Measurements from ENCODE around the gene CALY.
A peak's percentile ranks its signal among the peaks of the same experiment; 100 is the strongest.

CALY gene

DNA sequence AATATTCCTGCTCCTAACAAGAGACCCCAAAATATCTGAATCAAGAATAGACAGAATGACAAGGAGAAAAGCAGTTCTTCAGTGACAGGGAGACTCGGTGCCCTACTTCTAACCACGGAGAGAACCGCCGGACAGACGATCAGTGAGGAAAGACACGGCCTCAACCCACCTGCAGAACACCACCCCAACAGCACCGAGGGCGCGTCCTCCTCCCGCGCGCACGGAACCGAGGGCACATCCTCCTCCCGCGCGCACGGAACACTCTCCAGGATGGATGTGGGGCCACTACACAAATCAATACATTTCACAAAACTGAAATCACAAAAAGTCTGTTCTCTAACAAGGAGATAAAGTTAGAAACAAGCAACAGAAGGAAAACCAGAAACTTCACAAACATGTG is 50.3 kb downstream of the CALY start:
- Histone ChIP-seq H3K27ac (ENCODE audit: extremely low read depth, low read depth, low read length) (no peak overlapping the region), H3K4me1 (ENCODE audit: control insufficient read depth, insufficient read depth, low read length) (no peaks in the 10 kb centered on the region), H3K4me3 (ENCODE audit: low read depth, low read length) (no peak overlapping the region), H3K9me3 (ENCODE audit: control insufficient read depth, insufficient read depth, low read depth, low read length) (no peaks in the 10 kb centered on the region), H3K36me3 (ENCODE audit: control insufficient read depth in 2 of 2, insufficient read depth in 1 of 2, low read length in 2 of 2) (peaks cover 16 to 88% of the 10 kb centered on the region in 2 experiments)
- POLR2A ChIA-PET = no interaction called here
- no peak for TF ChIP-seq SP3 (tag by site-specific recombination; IDR thresholded peaks at IDR 0.05)
- TF ChIP-seq IKZF3 (tag by site-specific recombination; IDR thresholded peaks at IDR 0.05) = no peak
- TF ChIP-seq, protein P1, sequence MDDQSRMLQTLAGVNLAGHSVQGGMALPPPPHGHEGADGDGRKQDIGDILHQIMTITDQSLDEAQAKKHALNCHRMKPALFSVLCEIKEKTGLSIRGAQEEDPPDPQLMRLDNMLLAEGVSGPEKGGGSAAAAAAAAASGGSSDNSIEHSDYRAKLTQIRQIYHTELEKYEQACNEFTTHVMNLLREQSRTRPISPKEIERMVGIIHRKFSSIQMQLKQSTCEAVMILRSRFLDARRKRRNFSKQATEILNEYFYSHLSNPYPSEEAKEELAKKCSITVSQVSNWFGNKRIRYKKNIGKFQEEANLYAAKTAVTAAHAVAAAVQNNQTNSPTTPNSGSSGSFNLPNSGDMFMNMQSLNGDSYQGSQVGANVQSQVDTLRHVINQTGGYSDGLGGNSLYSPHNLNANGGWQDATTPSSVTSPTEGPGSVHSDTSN (CRISPR knock-in tag; IDR thresholded peaks at IDR 0.05) = no peak
- TF ChIP-seq ZNF670 (tag by site-specific recombination; IDR thresholded peaks at IDR 0.05; ENCODE audit: low read depth) = no peak
- no peak for TF ChIP-seq ZNF274 (IDR thresholded peaks at IDR 0.05; ENCODE audit: low read length)
- no peak for TF ChIP-seq ZNF274 (tag by site-specific recombination; IDR thresholded peaks at IDR 0.05; ENCODE audit: borderline replicate concordance)
- CTCF ChIA-PET = no interaction called here

DNA sequence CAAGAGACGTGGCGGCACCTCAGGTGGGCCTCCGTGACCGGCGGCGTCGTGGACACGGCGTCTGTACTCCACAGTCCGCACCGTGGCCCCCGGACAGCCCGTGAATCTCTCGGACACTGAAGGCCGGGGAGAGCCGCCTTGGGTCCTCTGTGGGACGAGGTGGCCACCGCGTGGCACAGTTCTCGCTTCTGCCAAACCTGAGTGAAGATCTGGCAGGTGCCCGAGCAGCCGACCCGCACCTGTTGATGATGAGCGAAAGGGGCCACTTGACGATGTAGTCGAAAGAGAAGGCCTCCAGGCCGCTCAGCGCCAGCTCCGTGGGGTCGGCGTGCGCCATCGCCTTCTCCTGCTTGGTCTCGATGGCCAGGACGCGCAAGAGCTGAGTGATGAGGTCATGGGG is 51.5 kb downstream of the CALY start:
- H3K36me3 ChIP-seq (ENCODE audit: control insufficient read depth in 2 of 2, insufficient read depth in 1 of 2, low read length in 2 of 2) = peaks cover 16 to 91% of the 10 kb centered on the region in 2 experiments
- CTCF ChIA-PET = no interaction called here

DNA sequence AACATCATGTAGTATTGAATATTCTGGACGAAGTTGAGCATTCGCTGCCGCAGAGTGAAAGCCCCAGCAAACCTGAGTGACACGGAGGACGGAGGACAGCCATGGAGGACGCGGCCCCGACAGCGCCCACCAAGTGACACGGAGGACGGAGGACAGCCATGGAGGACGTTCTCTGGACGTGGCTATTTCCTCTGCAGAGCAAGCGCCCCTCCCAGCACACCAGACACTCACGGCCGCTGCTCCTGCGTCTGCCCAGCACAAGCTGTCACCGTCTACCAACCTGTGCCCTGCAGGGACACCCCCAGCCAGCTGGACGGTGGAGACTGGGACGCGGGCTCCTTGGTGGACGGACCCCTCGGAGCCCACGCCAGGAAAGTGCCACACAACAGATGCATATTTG is 52.8 kb downstream of the CALY start:
- no peaks in the 10 kb centered on the region for H3K9me3 ChIP-seq (ENCODE audit: control insufficient read depth, insufficient read depth, low read depth, low read length)
- H3K27ac ChIP-seq (ENCODE audit: extremely low read depth, low read depth, low read length) = no peak overlapping the region
- no peak overlapping the region for H3K4me3 ChIP-seq (ENCODE audit: low read depth, low read length)
- CTCF ChIA-PET = interaction anchor here (1.1 to 1.3 kb wide), 2 partner anchors 20 to 45 kb away, joined by 3 read pairs; no protein-coding TSS in a partner anchor
- no peaks in the 10 kb centered on the region for H3K4me1 ChIP-seq (ENCODE audit: control insufficient read depth, insufficient read depth, low read length)
- POLR2A ChIA-PET = no interaction called here
- TF ChIP-seq ZNF423 (tag by site-specific recombination; IDR thresholded peaks at IDR 0.05) (no peak), FEZF1 (tag by site-specific recombination; IDR thresholded peaks at IDR 0.05) (no peak), ZNF404 (tag by site-specific recombination; IDR thresholded peaks at IDR 0.05) (no peak), ZNF830 (tag by site-specific recombination; IDR thresholded peaks at IDR 0.05; ENCODE audit: low read depth) (no peak), MZF1 (tag by site-specific recombination; IDR thresholded peaks at IDR 0.05; ENCODE audit: borderline replicate concordance) (no peak), SP2 (tag by site-specific recombination; IDR thresholded peaks at IDR 0.05) (no peak), ZNF549 (tag by site-specific recombination; IDR thresholded peaks at IDR 0.05) (no peak), ZBTB7A (tag by site-specific recombination; IDR thresholded peaks at IDR 0.05; ENCODE audit: low read depth) (no peak), ZFP37 (tag by site-specific recombination; IDR thresholded peaks at IDR 0.05) (no peak), ZNF600 (tag by site-specific recombination; IDR thresholded peaks at IDR 0.05) (no peak), ZNF530 (tag by site-specific recombination; IDR thresholded peaks at IDR 0.05; ENCODE audit: low read depth) (no peak), ZNF843 (tag by site-specific recombination; IDR thresholded peaks at IDR 0.05) (no peak)
- TF ChIP-seq, protein P2, sequence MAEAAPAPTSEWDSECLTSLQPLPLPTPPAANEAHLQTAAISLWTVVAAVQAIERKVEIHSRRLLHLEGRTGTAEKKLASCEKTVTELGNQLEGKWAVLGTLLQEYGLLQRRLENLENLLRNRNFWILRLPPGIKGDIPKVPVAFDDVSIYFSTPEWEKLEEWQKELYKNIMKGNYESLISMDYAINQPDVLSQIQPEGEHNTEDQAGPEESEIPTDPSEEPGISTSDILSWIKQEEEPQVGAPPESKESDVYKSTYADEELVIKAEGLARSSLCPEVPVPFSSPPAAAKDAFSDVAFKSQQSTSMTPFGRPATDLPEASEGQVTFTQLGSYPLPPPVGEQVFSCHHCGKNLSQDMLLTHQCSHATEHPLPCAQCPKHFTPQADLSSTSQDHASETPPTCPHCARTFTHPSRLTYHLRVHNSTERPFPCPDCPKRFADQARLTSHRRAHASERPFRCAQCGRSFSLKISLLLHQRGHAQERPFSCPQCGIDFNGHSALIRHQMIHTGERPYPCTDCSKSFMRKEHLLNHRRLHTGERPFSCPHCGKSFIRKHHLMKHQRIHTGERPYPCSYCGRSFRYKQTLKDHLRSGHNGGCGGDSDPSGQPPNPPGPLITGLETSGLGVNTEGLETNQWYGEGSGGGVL (tag by site-specific recombination; IDR thresholded peaks at IDR 0.05) = no peak
- peaks cover 16 to 92% of the 10 kb centered on the region in 2 experiments for H3K36me3 ChIP-seq (ENCODE audit: control insufficient read depth in 2 of 2, insufficient read depth in 1 of 2, low read length in 2 of 2)

More for the DNA sequence above, 51.5 kb downstream of the CALY start:
- TF ChIP-seq ZNF223 (tag by site-specific recombination; IDR thresholded peaks at IDR 0.05) (no peak), SCRT2 (tag by site-specific recombination; IDR thresholded peaks at IDR 0.05) (peak; percentile 55; the same call in 1 of the 2 replicates)
- Histone ChIP-seq H3K9me3 (ENCODE audit: control insufficient read depth, insufficient read depth, low read depth, low read length) (no peaks in the 10 kb centered on the region), H3K27ac (ENCODE audit: extremely low read depth, low read depth, low read length) (no peak overlapping the region), H3K4me3 (ENCODE audit: low read depth, low read length) (no peak overlapping the region), H3K4me1 (ENCODE audit: control insufficient read depth, insufficient read depth, low read length) (no peaks in the 10 kb centered on the region)
- POLR2A ChIA-PET = no interaction called here
